Heart right ventricle (tissue), 16 donors: ENCODE results near the gene MIF. TPM values are rescaled to one million over a fixed set of nuclear protein-coding genes. Genes with fewer than 3 reads are reported as not detected.
A peak's percentile ranks its signal among the peaks of the same experiment; 100 is the strongest.

Source experiments
- ATAC-seq, 8 donors: fragments of 200-7000 bp; cut with Tn5 transposase; one replicate each; pipeline ENCODE4 v1.9.1; 2020; ENCODE audit warnings: mild to moderate bottlenecking in 8 of 8, moderate library complexity in 8 of 8, moderate number of reproducible peaks in 1 of 8
- DNase-seq, 2 donors: peaks; one replicate each; pipeline ENCODE4 v3.0.0-alpha.2; 2020
- H3K27ac ChIP-seq, 10 donors: fragments of 200-600 bp; sonication (generic) in 2 of 10; one replicate each; pipeline versions ENCODE4 v1.5.0 to v1.8.0; 2020 to 2022; ENCODE audit warnings: mild to moderate bottlenecking in 3 of 10
- H3K27me3 ChIP-seq, 7 donors: fragments of 200-600 bp; one replicate each; pipeline ENCODE4 v1.8.0; 2021 to 2022; ENCODE audit warnings: mild to moderate bottlenecking in 2 of 7
- H3K36me3 ChIP-seq, 9 donors: fragments of 200-600 bp; sonication (generic) in 1 of 9; one replicate each; pipeline versions ENCODE4 v1.5.0 to v1.8.0; 2020 to 2022; ENCODE audit warnings: mild to moderate bottlenecking in 2 of 9
- H3K4me1 ChIP-seq, 9 donors: fragments of 200-600 bp; sonication (generic) in 1 of 9; one replicate each; pipeline versions ENCODE4 v1.5.0 to v1.8.0; 2020 to 2022; ENCODE audit warnings: mild to moderate bottlenecking in 4 of 9
- H3K4me3 ChIP-seq, 10 donors: fragments of 200-600 bp; sonication (generic) in 2 of 10; one replicate each; pipeline versions ENCODE4 v1.5.0 to v1.8.0; 2020 to 2022; ENCODE audit warnings: mild to moderate bottlenecking in 7 of 10, moderate library complexity in 2 of 10
- H3K9me3 ChIP-seq, 11 donors: fragments of 200-600 bp in 10 of 11; sonication (generic) in 2 of 11; one replicate each; pipeline versions ENCODE4 v1.5.0 to v1.8.0; 2013 to 2022; ENCODE audit warnings: mild to moderate bottlenecking in 2 of 11, control low read depth in 1 of 11, moderate library complexity in 1 of 11
- WGBS, 2 donors: extraction: QIAGEN DNeasy Blood & Tissue Kit; methylation state at CpG; one replicate each; pipeline ENCODE4 v1.1.7; 2013; ENCODE audit warnings: inconsistent platforms in 1 of 2; 5-methylcytosine and 5-hydroxymethylcytosine counted together
- intact Hi-C, 10 donors: fragments of 100-400 bp; cut with DNase I; formaldehyde crosslinking; loops; one replicate each; pipeline versions ENCODE4 v1.11.1 to v1.14.2; 2022
- polyA plus RNA-seq, 2 donors: library from polyadenylated mRNA; stranded (reverse); fragments of 200-250 nt; gene quantifications; one replicate each; pipeline ENCODE4 v1.2.3, GENCODE V29; 2013
- total RNA-seq, 10 donors: library from RNA; stranded (reverse); fragmentation: NEBNext Ultra II Directional in 3 of 10; extraction: Animal tissue kit (Norgen Biotek cat#: 25700) in 3 of 10; gene quantifications; one replicate each; pipeline versions ENCODE4 v1.2.1 to v1.2.4, GENCODE V29; 2021 to 2023
- TF ChIP-seq, protein P1 (sequence below), 9 donors: fragments of 200-600 bp; sonication (generic) in 2 of 9; IDR thresholded peaks; one replicate each; pipeline versions ENCODE4 v1.5.0 to v1.8.0; 2021 to 2022; ENCODE audit warnings: antibody characterized with exemption in 9 of 9, mild to moderate bottlenecking in 5 of 9, moderate library complexity in 1 of 9
- donor health status: Arrhythmogenic right ventricular cardiomyopathy.
- donor health status: ischemic (EF 13 %, LVEDD 7.1; RV severe dilation, severe dysfunction).
- donor health status: healthy with polysubstance abuse.
- donor health status: DM: no; HTN: yes; CAD: no.
- donor health status: DM: no; HTN: no; CAD: no.
- donor health status: ischemic (EF 25% LVEDD 6.9; RV normal size, moderate dysfunction).
- donor health status: ischemic (EF 25% LVEDD 5.7; RV mildly dilated, moderate dysfunction).
- donor health status: healthy.
- donor health status: DM: yes; HTN: yes; CAD: no.
- donor health status: Ischemic cardiomyopathy.
- donor health status: ischemic (EF 35%, LVEDD 5.7; RV mildly dilated, moderate dysfunction).
- donor health status: nonischemic (EF 11% LVEDD 7.7; RV severe dilation, severe dysfunction).
- donor health status: DM: yes; HTN: yes; CAD: no.
- donor health status: PGD.
- donor health status: ischemic (EF 29% LVEDD 5.4; RV normal size, mild dysfunction).
- donor health status: nonischemic (EF 23%, LVEDD 6.1; RV moderate dilation, normal function).

The MIF gene
- total and polyA plus RNA-seq, 12 donors, result 135 to 634 (median 228) TPM

DNA sequence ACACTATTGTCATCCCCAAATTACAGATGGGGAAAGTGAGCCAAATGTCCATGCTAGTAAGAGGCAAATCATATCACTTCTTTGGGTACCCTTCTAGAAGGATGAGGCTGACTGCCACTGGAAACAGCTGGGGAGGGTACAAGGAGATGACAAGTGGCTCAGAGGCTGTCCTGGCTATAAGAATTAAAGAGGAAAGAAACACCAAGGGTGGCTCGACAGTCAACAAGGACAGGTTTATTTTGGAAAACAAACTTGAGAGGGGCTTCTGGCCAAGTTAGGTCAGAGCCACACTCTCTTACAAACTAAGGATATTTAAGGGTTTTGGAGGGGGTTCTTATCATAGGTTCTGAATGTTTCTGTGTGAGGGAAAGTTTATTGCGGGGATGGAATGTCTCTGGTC is 2.1 kb upstream of the MIF start:
- Histone ChIP-seq H3K4me1 (peaks cover 7 to 38% (median 24%) of the 10 kb centered on the region in 9 donors), H3K36me3 (peaks cover 0 to 19% (median 5%) of the 10 kb centered on the region in 9 donors), H3K4me3 (no peak overlapping the region), H3K27me3 (no peaks in the 10 kb centered on the region), H3K27ac (no peak overlapping the region), H3K9me3 (no peaks in the 10 kb centered on the region)
- 93 to 94% methylated on average over 2 of the region's 2 CpGs for WGBS, 2 donors
- intact Hi-C loops, result loop anchor here in 1 of 10 donors (5.0 kb wide), 1 partner anchor 35 kb away; the partner anchor contains the start of gene SLC2A11
- DNase-seq (no peak), ATAC-seq (no peak)
- TF ChIP-seq, protein P1, sequence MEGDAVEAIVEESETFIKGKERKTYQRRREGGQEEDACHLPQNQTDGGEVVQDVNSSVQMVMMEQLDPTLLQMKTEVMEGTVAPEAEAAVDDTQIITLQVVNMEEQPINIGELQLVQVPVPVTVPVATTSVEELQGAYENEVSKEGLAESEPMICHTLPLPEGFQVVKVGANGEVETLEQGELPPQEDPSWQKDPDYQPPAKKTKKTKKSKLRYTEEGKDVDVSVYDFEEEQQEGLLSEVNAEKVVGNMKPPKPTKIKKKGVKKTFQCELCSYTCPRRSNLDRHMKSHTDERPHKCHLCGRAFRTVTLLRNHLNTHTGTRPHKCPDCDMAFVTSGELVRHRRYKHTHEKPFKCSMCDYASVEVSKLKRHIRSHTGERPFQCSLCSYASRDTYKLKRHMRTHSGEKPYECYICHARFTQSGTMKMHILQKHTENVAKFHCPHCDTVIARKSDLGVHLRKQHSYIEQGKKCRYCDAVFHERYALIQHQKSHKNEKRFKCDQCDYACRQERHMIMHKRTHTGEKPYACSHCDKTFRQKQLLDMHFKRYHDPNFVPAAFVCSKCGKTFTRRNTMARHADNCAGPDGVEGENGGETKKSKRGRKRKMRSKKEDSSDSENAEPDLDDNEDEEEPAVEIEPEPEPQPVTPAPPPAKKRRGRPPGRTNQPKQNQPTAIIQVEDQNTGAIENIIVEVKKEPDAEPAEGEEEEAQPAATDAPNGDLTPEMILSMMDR (IDR thresholded peaks at IDR 0.05), result no peak

DNA sequence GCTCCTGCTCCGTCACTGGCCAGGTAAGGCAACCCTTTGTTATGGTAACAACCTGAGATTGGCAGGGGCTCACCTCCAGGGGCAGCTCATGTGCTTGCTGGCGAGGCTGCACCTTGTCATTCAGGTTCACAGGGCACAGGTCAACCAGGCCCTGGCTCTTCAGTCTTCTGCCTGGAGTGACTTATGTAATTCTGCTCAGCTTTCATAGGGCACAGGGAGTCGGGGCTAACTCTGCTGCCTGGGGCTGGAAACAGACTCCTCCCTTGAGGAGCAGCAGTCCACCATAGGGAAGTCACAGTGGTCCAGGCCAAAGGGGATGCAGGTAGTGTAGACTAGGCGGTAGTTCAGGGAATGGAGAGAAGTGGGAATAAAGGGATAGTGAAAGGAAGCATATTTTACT is 1.5 kb upstream of the MIF start:
- Histone ChIP-seq H3K27ac (no peak overlapping the region), H3K4me1 (peaks cover 7 to 38% (median 24%) of the 10 kb centered on the region in 9 donors), H3K9me3 (no peaks in the 10 kb centered on the region), H3K27me3 (no peaks in the 10 kb centered on the region), H3K36me3 (peaks cover 0 to 22% (median 5%) of the 10 kb centered on the region in 9 donors), H3K4me3 (no peak overlapping the region)
- TF ChIP-seq, protein P1 (IDR thresholded peaks at IDR 0.05), result no peak
- WGBS, 2 donors, result 87 to 93% methylated on average over 4 of the region's 4 CpGs
- intact Hi-C loops, result loop anchor here in 1 of 10 donors (5.0 kb wide), 1 partner anchor 35 kb away; the partner anchor contains the start of gene SLC2A11
- no peak for ATAC-seq
- DNase-seq, result no peak

DNA sequence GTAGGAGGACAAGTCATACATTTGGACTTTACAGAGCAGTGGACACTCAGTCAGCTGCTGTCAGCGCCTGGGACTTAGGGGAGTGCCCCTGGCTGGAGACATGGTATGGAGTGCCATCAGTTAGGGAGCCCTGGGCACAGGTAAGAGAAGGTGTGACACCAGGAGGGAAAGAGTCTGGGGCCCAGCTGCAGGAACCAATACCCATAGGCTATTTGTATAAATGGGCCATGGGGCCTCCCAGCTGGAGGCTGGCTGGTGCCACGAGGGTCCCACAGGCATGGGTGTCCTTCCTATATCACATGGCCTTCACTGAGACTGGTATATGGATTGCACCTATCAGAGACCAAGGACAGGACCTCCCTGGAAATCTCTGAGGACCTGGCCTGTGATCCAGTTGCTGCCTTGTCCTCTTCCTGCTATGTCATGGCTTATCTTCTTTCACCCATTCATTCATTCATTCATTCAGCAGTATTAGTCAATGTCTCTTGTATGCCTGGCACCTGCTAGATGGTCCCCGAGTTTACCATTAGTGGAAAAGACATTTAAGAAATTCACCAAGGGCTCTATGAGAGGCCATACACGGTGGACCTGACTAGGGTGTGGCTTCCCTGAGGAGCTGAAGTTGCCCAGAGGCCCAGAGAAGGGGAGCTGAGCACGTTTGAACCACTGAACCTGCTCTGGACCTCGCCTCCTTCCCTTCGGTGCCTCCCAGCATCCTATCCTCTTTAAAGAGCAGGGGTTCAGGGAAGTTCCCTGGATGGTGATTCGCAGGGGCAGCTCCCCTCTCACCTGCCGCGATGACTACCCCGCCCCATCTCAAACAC is 850 bp upstream of the MIF start:
- Histone ChIP-seq H3K36me3 (peaks cover 0 to 24% (median 5%) of the 10 kb centered on the region in 9 donors), H3K4me1 (peaks cover 7 to 38% (median 25%) of the 10 kb centered on the region in 9 donors), H3K27ac (peak overlapping the region in 9 of 10 donors; percentile 84 to 99 (median 93)), H3K27me3 (no peaks in the 10 kb centered on the region), H3K9me3 (no peaks in the 10 kb centered on the region), H3K4me3 (peak overlapping the region; percentile 49 to 88 (median 70))
- DNase-seq (no peak), ATAC-seq (peak in 2 of 8 donors; percentile 1)
- TF ChIP-seq, protein P1 (IDR thresholded peaks at IDR 0.05), result no peak
- 39 to 45% methylated on average over 11 of the region's 11 CpGs for WGBS, 2 donors
- intact Hi-C loops, result loop anchor here in 1 of 10 donors (5.0 kb wide), 1 partner anchor 36 kb away; the partner anchor contains the start of gene SLC2A11

DNA sequence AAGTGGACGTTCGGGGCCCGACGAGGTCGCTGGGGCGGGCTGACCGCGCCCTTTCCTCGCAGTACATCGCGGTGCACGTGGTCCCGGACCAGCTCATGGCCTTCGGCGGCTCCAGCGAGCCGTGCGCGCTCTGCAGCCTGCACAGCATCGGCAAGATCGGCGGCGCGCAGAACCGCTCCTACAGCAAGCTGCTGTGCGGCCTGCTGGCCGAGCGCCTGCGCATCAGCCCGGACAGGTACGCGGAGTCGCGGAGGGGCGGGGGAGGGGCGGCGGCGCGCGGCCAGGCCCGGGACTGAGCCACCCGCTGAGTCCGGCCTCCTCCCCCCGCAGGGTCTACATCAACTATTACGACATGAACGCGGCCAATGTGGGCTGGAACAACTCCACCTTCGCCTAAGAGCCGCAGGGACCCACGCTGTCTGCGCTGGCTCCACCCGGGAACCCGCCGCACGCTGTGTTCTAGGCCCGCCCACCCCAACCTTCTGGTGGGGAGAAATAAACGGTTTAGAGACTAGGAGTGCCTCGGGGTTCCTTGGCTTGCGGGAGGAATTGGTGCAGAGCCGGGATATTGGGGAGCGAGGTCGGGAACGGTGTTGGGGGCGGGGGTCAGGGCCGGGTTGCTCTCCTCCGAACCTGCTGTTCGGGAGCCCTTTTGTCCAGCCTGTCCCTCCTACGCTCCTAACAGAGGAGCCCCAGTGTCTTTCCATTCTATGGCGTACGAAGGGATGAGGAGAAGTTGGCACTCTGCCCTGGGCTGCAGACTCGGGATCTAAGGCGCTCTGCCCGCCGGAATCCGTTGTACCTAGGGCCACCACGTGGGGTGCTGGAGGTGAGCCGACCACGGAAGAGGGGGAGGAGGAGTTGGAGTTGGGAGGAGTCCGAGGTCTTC is 771 bp downstream of the MIF start:
- Histone ChIP-seq H3K4me1 (peaks cover 7 to 48% (median 25%) of the 10 kb centered on the region in 9 donors), H3K36me3 (peaks cover 0 to 24% (median 5%) of the 10 kb centered on the region in 9 donors), H3K4me3 (peak overlapping the region; percentile 49 to 88 (median 70)), H3K27ac (peak overlapping the region; percentile 71 to 99 (median 92)), H3K9me3 (no peaks in the 10 kb centered on the region), H3K27me3 (no peaks in the 10 kb centered on the region)
- peak; percentile 24 to 68 (median 48) for ATAC-seq
- peak; percentile 36 to 58 for DNase-seq
- 3 to 5% methylated on average over 57 to 79 of the region's 79 CpGs for WGBS, 2 donors
- TF ChIP-seq, protein P1 (IDR thresholded peaks at IDR 0.05), result peak in 1 of 9 donors; percentile 29
- intact Hi-C loops, result loop anchor here in 2 of 10 donors (1.0 to 5.0 kb wide), 2 partner anchors 18 to 38 kb away; partner anchors contain the start of gene SLC2A11 (in 1 of the 2)
